ENCODE measurements around the gene TPBGL. TPM values are rescaled to one million over a fixed set of nuclear protein-coding genes. Genes with fewer than 3 reads are reported as not detected.

TPBGL gene
- total and polyA plus RNA-seq, 2 experiments from 2014 or later: 0.08 to 0.21 TPM

DNA sequence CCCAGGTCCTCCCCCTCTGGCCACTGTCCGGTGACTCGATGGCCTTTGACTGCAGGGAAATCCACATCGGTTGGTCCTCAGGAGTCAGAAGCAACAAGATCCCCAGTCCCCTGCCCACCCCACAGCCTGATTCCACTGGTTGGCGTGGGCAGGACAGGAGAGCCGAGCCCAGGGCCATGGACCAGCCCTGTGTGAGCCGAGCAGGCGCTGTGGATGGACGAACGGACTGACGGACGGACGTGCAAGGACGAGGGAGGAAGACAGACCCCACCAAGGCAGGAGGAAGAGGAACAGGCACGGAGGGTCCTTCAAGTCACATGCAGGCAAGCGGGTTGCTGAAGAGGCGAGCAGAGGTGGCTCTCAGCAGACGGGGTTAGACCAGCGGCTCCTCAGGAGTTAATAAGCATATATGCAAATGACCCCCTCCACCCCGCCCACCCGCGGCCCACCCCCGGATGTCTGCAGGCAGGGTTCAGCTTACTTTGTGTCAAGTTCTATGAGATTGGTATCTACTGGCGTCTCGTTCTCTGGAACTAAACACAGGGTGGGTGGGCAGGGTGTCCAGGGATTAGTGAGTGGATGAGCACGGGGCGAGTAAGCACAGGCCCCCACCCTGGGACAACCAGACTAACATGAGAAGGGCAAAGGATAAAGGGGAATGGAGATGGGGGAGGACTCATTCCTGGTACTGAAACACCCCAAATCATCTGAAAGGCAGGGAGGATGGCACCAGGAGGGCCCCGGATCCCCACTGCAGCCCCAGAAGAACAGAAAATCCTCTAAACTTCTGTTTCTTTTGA is 26.8 kb downstream of the TPBGL start (continued):
- TF ChIP-seq, protein P1, sequence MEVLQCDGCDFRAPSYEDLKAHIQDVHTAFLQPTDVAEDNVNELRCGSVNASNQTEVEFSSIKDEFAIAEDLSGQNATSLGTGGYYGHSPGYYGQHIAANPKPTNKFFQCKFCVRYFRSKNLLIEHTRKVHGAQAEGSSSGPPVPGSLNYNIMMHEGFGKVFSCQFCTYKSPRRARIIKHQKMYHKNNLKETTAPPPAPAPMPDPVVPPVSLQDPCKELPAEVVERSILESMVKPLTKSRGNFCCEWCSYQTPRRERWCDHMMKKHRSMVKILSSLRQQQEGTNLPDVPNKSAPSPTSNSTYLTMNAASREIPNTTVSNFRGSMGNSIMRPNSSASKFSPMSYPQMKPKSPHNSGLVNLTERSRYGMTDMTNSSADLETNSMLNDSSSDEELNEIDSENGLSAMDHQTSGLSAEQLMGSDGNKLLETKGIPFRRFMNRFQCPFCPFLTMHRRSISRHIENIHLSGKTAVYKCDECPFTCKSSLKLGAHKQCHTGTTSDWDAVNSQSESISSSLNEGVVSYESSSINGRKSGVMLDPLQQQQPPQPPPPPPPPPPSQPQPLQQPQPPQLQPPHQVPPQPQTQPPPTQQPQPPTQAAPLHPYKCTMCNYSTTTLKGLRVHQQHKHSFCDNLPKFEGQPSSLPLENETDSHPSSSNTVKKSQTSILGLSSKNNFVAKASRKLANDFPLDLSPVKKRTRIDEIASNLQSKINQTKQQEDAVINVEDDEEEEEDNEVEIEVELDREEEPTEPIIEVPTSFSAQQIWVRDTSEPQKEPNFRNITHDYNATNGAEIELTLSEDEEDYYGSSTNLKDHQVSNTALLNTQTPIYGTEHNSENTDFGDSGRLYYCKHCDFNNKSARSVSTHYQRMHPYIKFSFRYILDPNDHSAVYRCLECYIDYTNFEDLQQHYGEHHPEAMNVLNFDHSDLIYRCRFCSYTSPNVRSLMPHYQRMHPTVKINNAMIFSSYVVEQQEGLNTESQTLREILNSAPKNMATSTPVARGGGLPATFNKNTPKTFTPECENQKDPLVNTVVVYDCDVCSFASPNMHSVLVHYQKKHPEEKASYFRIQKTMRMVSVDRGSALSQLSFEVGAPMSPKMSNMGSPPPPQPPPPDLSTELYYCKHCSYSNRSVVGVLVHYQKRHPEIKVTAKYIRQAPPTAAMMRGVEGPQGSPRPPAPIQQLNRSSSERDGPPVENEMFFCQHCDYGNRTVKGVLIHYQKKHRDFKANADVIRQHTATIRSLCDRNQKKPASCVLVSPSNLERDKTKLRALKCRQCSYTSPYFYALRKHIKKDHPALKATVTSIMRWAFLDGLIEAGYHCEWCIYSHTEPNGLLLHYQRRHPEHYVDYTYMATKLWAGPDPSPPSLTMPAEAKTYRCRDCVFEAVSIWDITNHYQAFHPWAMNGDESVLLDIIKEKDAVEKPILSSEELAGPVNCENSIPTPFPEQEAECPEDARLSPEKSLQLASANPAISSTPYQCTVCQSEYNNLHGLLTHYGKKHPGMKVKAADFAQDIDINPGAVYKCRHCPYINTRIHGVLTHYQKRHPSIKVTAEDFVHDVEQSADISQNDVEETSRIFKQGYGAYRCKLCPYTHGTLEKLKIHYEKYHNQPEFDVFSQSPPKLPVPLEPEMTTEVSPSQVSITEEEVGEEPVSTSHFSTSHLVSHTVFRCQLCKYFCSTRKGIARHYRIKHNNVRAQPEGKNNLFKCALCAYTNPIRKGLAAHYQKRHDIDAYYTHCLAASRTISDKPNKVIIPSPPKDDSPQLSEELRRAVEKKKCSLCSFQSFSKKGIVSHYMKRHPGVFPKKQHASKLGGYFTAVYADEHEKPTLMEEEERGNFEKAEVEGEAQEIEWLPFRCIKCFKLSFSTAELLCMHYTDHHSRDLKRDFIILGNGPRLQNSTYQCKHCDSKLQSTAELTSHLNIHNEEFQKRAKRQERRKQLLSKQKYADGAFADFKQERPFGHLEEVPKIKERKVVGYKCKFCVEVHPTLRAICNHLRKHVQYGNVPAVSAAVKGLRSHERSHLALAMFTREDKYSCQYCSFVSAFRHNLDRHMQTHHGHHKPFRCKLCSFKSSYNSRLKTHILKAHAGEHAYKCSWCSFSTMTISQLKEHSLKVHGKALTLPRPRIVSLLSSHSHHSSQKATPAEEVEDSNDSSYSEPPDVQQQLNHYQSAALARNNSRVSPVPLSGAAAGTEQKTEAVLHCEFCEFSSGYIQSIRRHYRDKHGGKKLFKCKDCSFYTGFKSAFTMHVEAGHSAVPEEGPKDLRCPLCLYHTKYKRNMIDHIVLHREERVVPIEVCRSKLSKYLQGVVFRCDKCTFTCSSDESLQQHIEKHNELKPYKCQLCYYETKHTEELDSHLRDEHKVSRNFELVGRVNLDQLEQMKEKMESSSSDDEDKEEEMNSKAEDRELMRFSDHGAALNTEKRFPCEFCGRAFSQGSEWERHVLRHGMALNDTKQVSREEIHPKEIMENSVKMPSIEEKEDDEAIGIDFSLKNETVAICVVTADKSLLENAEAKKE (CRISPR knock-in tag; IDR thresholded peaks at IDR 0.05): no peak
- TF ChIP-seq, protein P2, sequence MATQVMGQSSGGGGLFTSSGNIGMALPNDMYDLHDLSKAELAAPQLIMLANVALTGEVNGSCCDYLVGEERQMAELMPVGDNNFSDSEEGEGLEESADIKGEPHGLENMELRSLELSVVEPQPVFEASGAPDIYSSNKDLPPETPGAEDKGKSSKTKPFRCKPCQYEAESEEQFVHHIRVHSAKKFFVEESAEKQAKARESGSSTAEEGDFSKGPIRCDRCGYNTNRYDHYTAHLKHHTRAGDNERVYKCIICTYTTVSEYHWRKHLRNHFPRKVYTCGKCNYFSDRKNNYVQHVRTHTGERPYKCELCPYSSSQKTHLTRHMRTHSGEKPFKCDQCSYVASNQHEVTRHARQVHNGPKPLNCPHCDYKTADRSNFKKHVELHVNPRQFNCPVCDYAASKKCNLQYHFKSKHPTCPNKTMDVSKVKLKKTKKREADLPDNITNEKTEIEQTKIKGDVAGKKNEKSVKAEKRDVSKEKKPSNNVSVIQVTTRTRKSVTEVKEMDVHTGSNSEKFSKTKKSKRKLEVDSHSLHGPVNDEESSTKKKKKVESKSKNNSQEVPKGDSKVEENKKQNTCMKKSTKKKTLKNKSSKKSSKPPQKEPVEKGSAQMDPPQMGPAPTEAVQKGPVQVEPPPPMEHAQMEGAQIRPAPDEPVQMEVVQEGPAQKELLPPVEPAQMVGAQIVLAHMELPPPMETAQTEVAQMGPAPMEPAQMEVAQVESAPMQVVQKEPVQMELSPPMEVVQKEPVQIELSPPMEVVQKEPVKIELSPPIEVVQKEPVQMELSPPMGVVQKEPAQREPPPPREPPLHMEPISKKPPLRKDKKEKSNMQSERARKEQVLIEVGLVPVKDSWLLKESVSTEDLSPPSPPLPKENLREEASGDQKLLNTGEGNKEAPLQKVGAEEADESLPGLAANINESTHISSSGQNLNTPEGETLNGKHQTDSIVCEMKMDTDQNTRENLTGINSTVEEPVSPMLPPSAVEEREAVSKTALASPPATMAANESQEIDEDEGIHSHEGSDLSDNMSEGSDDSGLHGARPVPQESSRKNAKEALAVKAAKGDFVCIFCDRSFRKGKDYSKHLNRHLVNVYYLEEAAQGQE (IDR thresholded peaks at IDR 0.05; ENCODE audit: unreplicated experiment): no peak
- TF ChIP-seq NANOG (IDR thresholded peaks at IDR 0.05; ENCODE audit: borderline replicate concordance): no peak
- TF ChIP-seq ZNF114 (CRISPR knock-in tag; IDR thresholded peaks at IDR 0.05): no peak
- no peak for TF ChIP-seq JUNB (IDR thresholded peaks at IDR 0.05; ENCODE audit: unreplicated experiment)
- TF ChIP-seq CREB1 (CRISPR knock-in tag; IDR thresholded peaks at IDR 0.05; ENCODE audit: low read depth): no peak
